Caco-2 (cell line): ENCODE data around the gene NECAB2. TPM values are rescaled to one million over a fixed set of nuclear protein-coding genes. Genes with fewer than 3 reads are reported as not detected.

ENCODE experiments used
- BruUV-seq: library from RNA; stranded (reverse); fragments of 400-500 nt; replicated peaks from 2 replicates; lab custom pipeline; 2021; lab: Mats Ljungman, UMichigan
- CTCF ChIA-PET: fragments of 300-600 bp; sonication (Branson Sonifier 250); formaldehyde crosslinking; loops from one replicate; lab custom pipeline; 2022; ENCODE audit warnings: antibody characterized with exemption; lab: Charles Lee
- POLR2A ChIA-PET: fragments of 300-600 bp; sonication (Branson Sonifier 250); formaldehyde crosslinking; loops from one replicate; lab custom pipeline; 2022; ENCODE audit warnings: antibody characterized with exemption; lab: Charles Lee
- DNase-seq, 2 experiments: peaks; one replicate each; pipeline versions ENCODE4 v3.0.0 to v3.0.0-alpha.2; 2020 to 2022
- H3K27me3 ChIP-seq: replicated peaks from 2 replicates; pipeline ENCODE4 v1.6.0; 2011; ENCODE audit warnings: low read length; ENCODE audit not compliant: control insufficient read depth, insufficient read depth
- H3K36me3 ChIP-seq: 2 replicates; pipeline ENCODE4 v1.5.1; 2011; ENCODE audit warnings: low read length; ENCODE audit not compliant: control insufficient read depth, insufficient read depth
- H3K4me1 ChIP-seq: fragments of 250-450 bp; sonication (Bioruptor Pico); 2 replicates; pipeline ENCODE4 v1.5.1; 2020; ENCODE audit warnings: mild to moderate bottlenecking
- H3K4me3 ChIP-seq: 2 replicates; pipeline ENCODE4 v1.5.1; 2011; ENCODE audit warnings: low read depth, mild to moderate bottlenecking, control low read depth, low read length
- H3K9me3 ChIP-seq: fragments of 250-450 bp; sonication (Bioruptor Pico); 2 replicates; pipeline ENCODE4 v1.5.1; 2020; ENCODE audit warnings: mild to moderate bottlenecking, moderate library complexity
- H3K27ac Mint-ChIP-seq: one replicate; pipeline ENCODE4 v1.8.0; 2022; ENCODE audit warnings: mixed read lengths; ENCODE audit not compliant: unreplicated experiment
- H3K27me3 Mint-ChIP-seq: one replicate; pipeline ENCODE4 v1.8.0; 2022; ENCODE audit warnings: mixed read lengths; ENCODE audit not compliant: insufficient read depth, unreplicated experiment
- H3K36me3 Mint-ChIP-seq: one replicate; pipeline ENCODE4 v1.8.0; 2022; ENCODE audit warnings: mild to moderate bottlenecking, mixed read lengths; ENCODE audit not compliant: insufficient read depth, unreplicated experiment
- H3K4me1 Mint-ChIP-seq: one replicate; pipeline ENCODE4 v1.8.0; 2022; ENCODE audit warnings: low read depth, mixed read lengths; ENCODE audit not compliant: unreplicated experiment
- H3K4me3 Mint-ChIP-seq: one replicate; pipeline ENCODE4 v1.8.0; 2022; ENCODE audit warnings: mild to moderate bottlenecking, moderate library complexity, mixed read lengths; ENCODE audit not compliant: unreplicated experiment
- H3K9me3 Mint-ChIP-seq: one replicate; pipeline ENCODE4 v1.8.0; 2022; ENCODE audit warnings: mixed read lengths; ENCODE audit not compliant: unreplicated experiment
- intact Hi-C: fragments of 100-400 bp; cut with micrococcal nuclease; formaldehyde crosslinking; loops from one replicate; pipeline ENCODE4 v1.10.0; 2022; ENCODE audit not compliant: unreplicated experiment
- total RNA-seq: library from RNA; stranded (reverse); gene quantifications from 2 replicates; pipeline ENCODE4 v1.2.3, GENCODE V29; 2022
- TF ChIP-seq, protein P1 (sequence below), 2 experiments: fragments of 200-600 bp in 1 of 2; IDR thresholded peaks; 1 replicate in 1 of 2; 2 replicates in 1 of 2; pipeline versions ENCODE4 v1.5.1 to v1.8.0; 2011 to 2022; ENCODE audit warnings: antibody characterized with exemption in 1 of 2, control low read depth in 1 of 2, inconsistent platforms in 1 of 2, low read depth in 1 of 2, low read length in 1 of 2, mild to moderate bottlenecking in 1 of 2, moderate library complexity in 1 of 2; ENCODE audit not compliant: insufficient read depth in 1 of 2, severe bottlenecking in 1 of 2, unreplicated experiment in 1 of 2

NECAB2 gene
- total RNA-seq, 1 experiment from 2014 or later: 0.68 TPM

DNA sequence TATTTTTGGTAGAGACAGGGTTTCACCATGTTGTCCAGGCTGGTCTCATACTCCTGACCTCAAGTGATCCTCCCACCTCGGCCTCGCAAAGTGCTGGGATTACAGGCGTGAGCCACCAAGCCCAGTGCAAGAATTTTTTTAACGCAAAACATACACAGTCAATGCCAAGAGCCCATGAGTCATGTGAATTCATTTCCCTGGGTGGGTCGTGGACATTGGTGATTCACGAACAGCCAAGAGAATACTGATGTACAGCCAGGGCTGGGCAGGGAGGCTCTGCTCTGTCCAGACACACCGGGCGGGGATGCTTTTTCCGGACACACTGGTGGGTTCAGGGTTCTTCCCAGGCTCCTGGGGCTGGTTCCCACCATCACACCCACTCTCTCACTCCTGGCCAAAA, 56.8 kb downstream of the NECAB2 start:
- no peaks in the 10 kb centered on the region for H3K36me3 Mint-ChIP-seq
- Histone ChIP-seq H3K4me3 (no peak overlapping the region), H3K4me1 (peaks cover 7% of the 10 kb centered on the region), H3K27me3 (no peaks in the 10 kb centered on the region), H3K9me3 (peaks cover 11% of the 10 kb centered on the region), H3K36me3 (no peaks in the 10 kb centered on the region)
- ChIA-PET POLR2A (no interaction called here), CTCF (no interaction called here)
- H3K4me1 Mint-ChIP-seq: no peaks in the 10 kb centered on the region
- no peak overlapping the region for H3K27ac Mint-ChIP-seq
- TF ChIP-seq, protein P1, sequence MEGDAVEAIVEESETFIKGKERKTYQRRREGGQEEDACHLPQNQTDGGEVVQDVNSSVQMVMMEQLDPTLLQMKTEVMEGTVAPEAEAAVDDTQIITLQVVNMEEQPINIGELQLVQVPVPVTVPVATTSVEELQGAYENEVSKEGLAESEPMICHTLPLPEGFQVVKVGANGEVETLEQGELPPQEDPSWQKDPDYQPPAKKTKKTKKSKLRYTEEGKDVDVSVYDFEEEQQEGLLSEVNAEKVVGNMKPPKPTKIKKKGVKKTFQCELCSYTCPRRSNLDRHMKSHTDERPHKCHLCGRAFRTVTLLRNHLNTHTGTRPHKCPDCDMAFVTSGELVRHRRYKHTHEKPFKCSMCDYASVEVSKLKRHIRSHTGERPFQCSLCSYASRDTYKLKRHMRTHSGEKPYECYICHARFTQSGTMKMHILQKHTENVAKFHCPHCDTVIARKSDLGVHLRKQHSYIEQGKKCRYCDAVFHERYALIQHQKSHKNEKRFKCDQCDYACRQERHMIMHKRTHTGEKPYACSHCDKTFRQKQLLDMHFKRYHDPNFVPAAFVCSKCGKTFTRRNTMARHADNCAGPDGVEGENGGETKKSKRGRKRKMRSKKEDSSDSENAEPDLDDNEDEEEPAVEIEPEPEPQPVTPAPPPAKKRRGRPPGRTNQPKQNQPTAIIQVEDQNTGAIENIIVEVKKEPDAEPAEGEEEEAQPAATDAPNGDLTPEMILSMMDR (IDR thresholded peaks at IDR 0.05; ENCODE audit: insufficient read depth in 1 of 2, low read depth in 1 of 2, low read length in 1 of 2, severe bottlenecking in 1 of 2, unreplicated experiment in 1 of 2): no peak
- no TSS peak for BruUV-seq
- H3K9me3 Mint-ChIP-seq: peaks cover 18% of the 10 kb centered on the region
- intact Hi-C loops: no loop called here
- no peak overlapping the region for H3K4me3 Mint-ChIP-seq
- DNase-seq: no peak
- no peaks in the 10 kb centered on the region for H3K27me3 Mint-ChIP-seq

DNA sequence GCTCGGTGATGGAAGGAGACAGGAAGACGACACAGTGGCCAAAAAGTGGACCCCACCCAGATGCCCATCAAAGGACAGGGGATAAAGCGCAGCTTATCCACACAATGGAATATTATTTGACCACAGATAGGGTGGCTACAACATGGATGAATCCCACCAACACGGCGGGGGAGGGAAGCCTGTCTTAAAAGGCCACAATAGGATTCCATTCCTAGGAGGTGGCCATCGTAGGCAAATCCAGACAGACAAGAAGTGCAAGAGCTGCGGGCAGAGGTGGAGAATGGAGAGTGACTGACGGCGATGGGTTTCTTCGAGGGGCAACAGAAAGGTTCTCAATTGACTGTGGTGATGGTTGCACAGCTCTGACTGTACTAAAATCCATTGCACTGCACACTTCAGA, 58.6 kb downstream of the NECAB2 start:
- H3K9me3 ChIP-seq: peaks cover 3% of the 10 kb centered on the region
- no peaks in the 10 kb centered on the region for H3K27me3 ChIP-seq
- no TSS peak for BruUV-seq
- peaks cover 4% of the 10 kb centered on the region for H3K9me3 Mint-ChIP-seq
- no peak overlapping the region for H3K4me3 ChIP-seq
- ChIA-PET CTCF (no interaction called here), POLR2A (no interaction called here)
- H3K4me1 Mint-ChIP-seq: no peaks in the 10 kb centered on the region
- DNase-seq: no peak
- intact Hi-C loops: no loop called here
- TF ChIP-seq, protein P1 (IDR thresholded peaks at IDR 0.05; ENCODE audit: insufficient read depth in 1 of 2, low read depth in 1 of 2, low read length in 1 of 2, severe bottlenecking in 1 of 2, unreplicated experiment in 1 of 2): no peak
- H3K27ac Mint-ChIP-seq: no peak overlapping the region
- H3K36me3 Mint-ChIP-seq: no peaks in the 10 kb centered on the region
- peaks cover 9% of the 10 kb centered on the region for H3K27me3 Mint-ChIP-seq
- no peak overlapping the region for H3K4me3 Mint-ChIP-seq
- peaks cover 7% of the 10 kb centered on the region for H3K4me1 ChIP-seq
- no peaks in the 10 kb centered on the region for H3K36me3 ChIP-seq

DNA sequence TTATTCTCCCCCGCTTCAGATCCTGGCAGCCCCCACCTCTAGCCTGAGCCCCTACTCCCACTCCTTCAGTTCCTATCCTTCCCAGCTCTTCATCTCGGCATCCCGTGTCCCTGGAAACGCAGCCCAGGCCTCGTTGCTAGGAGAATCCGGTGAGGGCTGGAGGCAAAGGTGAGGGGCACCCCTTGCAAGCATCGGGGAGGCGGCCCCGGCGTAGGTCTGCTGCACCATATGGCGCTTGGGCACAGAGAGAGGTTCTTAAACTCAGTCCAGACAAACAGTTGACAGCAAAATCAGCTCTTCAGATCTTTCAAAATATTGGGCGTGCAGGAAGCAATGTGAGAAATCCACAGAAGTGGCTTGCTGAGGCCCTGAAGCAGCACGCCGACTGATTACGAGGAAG, 59.6 kb downstream of the NECAB2 start:
- Mint-ChIP-seq H3K27ac (no peak overlapping the region), H3K9me3 (no peaks in the 10 kb centered on the region), H3K4me1 (no peaks in the 10 kb centered on the region), H3K27me3 (peaks cover 9% of the 10 kb centered on the region), H3K36me3 (no peaks in the 10 kb centered on the region), H3K4me3 (no peak overlapping the region)
- ChIA-PET CTCF (interaction anchor here (0.6 to 0.7 kb wide), 3 partner anchors 17 to 1247 kb away, joined by 3 to 5 read pairs (median 3); no protein-coding TSS in a partner anchor), POLR2A (interaction anchor here (0.7 kb wide), 1 partner anchor 17 kb away, joined by 5 read pairs; no protein-coding TSS in a partner anchor)
- BruUV-seq: no TSS peak
- H3K9me3 ChIP-seq: no peaks in the 10 kb centered on the region
- no peak overlapping the region for H3K4me3 ChIP-seq
- intact Hi-C loops: no loop called here
- no peaks in the 10 kb centered on the region for H3K36me3 ChIP-seq
- H3K4me1 ChIP-seq: peaks cover 7% of the 10 kb centered on the region
- TF ChIP-seq, protein P1 (IDR thresholded peaks at IDR 0.05; ENCODE audit: insufficient read depth in 1 of 2, low read depth in 1 of 2, low read length in 1 of 2, severe bottlenecking in 1 of 2, unreplicated experiment in 1 of 2): no peak
- no peak for DNase-seq
- H3K27me3 ChIP-seq: no peaks in the 10 kb centered on the region
